HG02840 (cell line): ENCODE measurements around the gene PLA2G5.
"Not testable (repeated sequence)": the region's sequence is repeated elsewhere in the genome, so short reads cannot be mapped to it uniquely, and the experiment has no call there.

Source experiments
- ATAC-seq: cut with Tn5 transposase; IDR thresholded peaks from one replicate; pipeline ENCODE4 v1.9.1; 2021; ENCODE audit warnings: mild to moderate bottlenecking, moderate library complexity, moderate number of reproducible peaks; ENCODE audit not compliant: unreplicated experiment, low FRiP score

Gene PLA2G5, protein sequence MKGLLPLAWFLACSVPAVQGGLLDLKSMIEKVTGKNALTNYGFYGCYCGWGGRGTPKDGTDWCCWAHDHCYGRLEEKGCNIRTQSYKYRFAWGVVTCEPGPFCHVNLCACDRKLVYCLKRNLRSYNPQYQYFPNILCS

DNA sequence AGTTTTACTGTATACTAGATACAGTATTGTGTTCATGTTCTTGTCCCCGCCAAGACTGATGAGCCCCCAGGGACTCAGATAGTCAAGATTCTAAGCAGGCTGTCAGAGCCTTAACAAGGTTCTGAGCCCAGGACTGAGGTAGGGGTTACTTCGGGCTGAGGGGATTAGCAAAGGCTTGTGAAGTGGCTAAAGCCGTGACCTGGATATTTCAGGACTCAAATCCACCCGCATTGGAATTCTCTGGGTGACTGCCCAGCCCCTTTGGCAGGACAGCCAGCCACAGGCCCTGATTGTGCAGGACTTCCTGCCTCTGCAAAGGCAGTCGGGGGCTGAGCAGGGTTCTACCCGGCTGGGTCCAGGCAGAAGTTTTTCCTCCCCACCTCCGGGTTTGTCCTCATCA is at the start of gene PLA2G5:
TSS of gene PLA2G5 (plus strand) at position 321 of the 400 bp plus-strand sequence. CDS start 14,637 bp downstream, outside the sequence.
- ATAC-seq, result no peak

DNA sequence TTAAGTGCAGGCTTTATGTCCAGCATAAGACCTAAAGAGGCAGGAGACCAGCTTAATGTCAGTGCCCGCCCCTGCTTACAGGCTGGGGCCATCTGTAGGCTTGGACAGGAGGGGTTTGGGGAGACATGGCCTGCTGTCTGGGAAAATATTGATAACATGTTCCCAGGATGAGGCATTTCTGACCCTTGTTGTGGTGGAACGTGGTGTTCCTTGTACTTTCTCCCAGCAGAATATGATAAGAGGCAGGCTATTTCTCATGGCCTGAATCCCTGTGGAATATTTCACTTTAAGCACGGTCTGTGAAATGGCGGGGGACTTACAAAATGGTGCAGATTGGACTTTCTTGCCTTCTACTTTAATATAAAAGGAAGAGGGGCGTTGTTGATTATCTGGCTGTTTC is 41.9 kb upstream of the PLA2G5 start:
- no peak for ATAC-seq

DNA sequence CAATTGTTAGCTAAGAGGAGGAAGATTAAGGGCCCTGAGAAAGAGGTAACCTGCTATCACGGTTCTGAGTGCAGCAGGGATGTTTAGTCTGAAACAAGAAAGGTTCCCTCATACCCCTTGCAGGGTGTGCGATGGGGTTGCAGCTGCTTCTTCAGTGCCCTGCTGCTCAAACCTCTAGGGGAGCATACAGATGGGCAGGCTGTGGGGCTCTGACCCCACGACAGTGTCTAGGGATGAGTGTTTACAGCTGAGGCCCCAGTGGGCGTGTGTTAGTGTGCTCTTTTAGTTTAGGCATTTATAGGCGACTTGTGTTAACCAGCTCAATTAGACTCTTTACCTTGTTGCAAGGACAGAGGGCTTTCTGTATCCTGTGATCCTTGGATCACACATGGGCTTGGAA is 41.3 kb upstream of the PLA2G5 start:
- ATAC-seq, result no peak

DNA sequence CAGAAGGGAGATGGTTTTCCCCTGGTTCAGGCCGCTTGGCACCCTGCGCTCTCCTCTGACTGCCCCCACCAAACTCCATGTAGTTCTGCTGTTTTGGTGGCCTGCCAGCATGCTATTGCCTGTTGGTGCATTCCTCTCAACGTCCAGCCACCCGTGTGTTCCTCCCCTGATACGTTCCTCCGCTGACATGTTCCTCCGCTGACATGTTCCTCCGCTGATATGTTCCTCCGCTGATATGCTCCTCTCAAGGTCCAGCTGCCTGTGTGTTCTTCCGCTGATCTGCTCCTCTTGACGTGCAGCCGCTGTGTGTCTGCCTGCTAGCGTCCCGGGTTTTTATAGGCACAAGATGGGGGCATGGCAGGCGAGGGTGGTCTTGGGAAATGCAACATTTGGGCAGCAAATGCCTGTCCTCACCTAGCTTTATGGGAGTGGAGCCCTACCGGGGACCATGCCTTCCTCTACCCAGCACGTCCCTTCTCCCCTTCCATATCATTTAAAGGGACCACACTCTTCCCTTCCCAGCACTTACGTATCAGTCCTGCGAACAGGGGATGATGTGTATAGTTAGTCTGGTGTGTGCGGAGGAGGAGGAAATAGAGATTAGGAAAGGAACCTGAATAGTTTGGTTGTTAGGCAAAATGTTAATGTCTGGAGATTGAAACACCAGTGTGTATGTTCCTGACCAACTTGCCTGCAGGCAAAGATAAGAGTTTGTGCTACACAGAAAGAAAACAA is 40.6 kb upstream of the PLA2G5 start:
- ATAC-seq, result no peak

DNA sequence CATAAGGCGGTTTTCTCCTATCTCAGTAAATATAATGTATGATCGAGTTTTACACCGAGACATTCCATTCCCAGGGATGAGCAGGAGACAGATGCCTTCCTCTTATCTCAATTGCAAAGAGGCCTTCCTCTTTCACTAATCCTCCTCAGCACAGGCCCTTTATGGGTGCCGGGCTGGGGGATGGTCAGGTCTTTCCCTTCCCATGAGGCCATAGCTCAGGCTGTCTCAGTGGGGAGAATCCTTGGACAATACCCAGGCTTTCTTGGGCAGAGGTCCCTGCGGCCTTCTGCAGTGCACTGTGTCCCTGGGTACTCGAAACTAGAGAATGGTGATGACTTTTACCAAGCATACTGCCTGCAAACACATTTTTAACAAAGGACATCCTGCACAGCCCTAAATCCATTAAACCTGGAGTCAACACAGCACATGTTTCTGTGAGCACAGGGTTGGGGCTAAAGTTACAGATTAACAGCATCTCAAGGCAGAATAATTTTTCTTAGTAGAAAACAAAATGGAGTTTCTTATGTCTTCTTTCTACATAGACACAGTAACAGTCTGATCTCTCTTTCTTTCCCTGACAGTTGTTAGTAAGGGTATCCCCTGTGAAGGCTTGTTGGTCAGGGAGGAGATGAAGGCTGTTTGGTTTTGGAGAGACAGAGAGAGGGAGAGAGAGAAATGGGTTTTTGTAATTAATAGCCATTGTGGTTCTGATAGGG is 39.4 kb upstream of the PLA2G5 start:
- not testable (repeated sequence) for ATAC-seq

DNA sequence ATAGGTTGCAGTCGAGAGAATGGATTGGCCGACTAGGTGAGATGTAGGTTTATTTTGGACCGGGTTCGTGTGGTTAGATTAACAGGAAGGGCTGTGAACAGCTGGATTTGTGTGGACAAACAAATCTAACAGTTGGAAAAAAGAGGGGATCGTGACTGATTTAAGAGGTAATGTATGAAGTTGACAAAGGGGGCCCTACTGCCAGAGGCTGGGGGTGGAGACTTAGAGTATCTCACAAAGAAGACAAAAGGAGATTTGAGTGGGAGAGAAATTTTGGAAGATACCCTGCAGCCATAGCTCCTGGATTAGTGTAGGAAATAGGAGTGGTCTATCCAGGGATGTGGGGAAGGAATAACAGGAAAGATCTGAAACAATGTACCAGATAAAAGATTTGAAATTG is 38.8 kb upstream of the PLA2G5 start:
- ATAC-seq, result no peak

DNA sequence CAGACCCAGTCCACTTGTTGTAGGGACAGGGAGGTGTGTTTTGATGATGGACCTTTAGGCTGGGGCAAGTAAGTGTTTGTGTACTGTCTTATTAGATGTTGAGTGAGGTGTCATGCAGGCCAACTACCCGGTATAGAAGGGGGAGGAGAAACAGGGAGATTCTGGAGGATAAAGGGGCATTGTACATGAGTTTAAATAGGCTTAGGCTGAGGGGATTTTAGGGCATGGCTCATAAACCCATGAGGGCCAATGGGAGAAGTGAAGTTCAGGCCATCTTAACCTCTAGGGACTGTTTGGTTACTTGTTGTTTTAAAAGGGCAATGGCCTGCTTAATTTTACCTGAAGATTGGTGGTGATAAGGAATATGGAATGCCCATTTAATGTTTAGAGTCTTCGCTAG is 38.2 kb upstream of the PLA2G5 start:
- ATAC-seq, result no peak

DNA sequence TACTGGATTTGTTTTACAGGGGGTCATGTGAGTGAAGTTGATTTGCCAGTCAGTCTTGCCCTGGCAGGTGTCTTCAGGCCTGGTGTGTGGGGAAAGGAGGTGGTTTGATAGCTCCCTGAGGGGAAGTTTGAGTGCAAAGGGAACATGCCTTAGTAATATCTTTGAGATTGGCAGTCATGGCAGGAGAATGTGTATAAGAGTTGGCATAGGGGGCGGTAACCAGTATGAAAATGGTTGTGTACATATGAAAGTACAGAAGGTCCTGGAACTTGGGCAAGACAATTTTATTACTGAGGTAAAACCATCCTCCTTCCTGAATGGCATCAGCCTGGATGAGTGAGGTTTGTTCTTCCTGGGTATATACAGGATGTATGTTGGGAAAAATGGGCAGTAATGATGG is 37.6 kb upstream of the PLA2G5 start:
- no peak for ATAC-seq

DNA sequence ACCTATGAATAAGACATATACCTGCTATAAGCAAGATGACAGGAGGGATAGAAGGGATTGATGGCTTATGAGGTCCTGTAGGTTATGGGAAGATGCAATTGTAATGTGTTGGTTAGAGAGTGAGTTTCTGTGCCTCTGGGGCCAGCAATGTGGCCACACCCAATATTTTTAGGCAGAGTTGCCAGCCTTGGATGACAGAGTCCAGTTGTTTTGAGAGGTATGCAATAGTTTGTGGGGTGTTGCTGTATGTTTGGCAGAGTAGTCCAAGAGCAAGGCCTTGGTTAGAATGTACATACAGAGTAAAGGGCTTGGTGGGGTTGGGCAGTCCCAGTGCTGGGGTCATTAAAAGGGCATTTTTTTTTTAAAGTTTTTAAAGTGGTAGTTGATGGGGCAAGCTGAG is 36.6 kb upstream of the PLA2G5 start:
- no peak for ATAC-seq

DNA sequence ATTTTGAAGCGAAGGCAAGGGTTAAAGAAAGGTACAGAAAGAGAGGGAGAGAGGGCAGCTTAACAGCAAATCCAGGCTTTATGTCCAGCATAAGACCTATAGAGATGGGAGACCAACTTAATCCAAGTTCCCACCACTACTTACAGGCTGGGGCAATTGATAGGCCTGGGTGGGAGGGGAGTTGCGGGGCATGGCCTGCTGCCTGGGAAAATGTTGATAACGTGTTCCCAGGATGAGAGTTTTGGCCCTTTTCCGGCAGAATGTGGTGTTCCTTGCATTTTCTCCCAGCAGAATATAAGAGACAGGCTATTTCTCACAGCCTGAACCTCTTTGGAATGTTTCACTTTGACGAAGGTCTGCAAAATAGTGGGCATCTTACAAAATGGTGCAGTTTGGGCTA is 34.9 kb upstream of the PLA2G5 start:
- ATAC-seq, result no peak

DNA sequence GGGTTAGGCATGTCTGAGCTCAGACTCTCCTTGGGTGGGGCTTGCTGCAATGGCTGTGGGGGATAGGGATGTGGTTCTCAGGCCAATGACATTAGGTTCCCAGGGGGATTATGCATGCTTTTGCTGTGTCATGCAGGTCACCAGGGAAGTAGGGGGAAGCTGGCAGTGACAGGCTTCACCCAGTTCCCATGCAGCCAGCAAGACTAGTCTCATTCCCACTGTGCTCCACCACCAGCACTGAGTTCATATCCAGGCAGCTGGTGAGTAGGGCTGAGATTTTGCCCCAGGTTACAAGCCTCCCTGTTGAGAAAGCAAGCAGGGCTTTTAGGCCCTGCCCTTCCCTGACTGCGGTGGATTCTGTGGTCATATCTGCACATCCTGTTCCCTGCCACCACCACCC is 32.1 kb upstream of the PLA2G5 start:
- no peak for ATAC-seq

DNA sequence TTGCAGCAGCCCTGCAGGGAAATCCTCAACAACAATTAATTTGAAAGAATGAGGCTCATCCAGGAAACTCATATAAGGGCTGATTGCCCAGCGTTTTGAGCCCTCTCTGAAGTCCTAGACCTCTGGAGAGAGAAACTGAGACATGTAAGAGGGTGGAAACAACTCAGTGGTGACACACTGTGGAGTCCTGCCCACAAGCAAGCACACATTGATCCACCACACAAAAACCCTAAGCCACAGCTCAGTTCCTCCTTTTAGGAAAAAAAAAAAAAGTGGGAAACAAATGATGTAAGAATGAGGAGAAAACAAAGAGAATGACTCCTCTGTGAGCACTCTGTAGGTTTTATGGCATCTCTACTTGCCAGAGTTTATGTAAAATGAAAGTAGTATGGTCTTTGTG is 22.9 kb upstream of the PLA2G5 start:
- no peak for ATAC-seq

DNA sequence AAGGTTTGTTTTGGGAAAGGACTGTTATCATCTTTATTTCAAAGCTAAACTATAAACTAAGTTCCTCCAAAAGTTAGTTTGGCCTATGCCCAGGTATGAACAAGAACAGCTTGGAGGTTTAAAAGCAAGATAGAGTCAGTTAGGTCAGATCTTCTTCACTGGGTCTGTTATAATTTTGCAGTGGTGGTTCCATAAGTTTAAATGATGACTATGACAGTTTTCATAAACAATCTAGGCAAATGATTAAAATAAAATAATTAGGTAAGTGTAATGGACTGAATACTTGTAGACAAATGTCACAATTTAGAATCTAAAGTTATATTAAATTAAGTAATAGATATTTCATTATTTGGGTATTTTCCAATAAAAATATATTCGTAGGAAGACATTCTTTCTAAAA is 21.4 kb upstream of the PLA2G5 start:
- no peak for ATAC-seq

DNA sequence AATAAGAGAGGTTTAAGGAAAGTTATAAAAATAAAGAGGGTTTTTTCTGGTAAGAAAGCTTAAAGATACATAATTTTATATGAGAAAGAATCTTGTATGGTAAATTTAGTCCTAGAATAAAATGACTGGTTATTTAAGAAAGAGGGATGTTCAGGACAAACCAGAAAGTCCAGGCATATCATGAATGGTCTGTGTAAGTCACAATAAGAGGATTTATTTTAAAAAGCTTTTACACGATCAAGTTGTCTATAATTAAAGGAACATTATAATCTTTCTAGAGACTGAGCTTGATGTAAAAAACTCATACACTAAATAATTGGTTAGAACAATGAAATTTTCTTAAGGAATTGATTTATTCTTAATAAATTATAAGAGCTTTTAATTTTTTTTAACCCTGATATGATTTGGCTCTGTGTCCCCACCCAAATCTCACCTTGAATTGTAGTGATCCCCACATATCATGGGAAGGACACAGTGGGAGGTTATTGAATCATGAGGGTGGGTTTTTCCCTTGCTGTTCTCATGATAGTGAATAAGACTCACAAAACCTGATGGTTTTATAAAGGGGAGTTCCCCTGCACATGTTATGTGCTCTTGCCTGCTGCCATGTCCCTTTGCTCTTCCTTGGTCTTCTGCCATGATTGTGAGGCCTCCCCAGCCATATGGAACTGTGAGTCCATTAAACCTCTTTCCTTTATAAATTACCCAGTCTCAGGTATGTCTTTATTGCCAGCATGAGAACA is 20.8 kb upstream of the PLA2G5 start:
- ATAC-seq, result not testable (repeated sequence)

DNA sequence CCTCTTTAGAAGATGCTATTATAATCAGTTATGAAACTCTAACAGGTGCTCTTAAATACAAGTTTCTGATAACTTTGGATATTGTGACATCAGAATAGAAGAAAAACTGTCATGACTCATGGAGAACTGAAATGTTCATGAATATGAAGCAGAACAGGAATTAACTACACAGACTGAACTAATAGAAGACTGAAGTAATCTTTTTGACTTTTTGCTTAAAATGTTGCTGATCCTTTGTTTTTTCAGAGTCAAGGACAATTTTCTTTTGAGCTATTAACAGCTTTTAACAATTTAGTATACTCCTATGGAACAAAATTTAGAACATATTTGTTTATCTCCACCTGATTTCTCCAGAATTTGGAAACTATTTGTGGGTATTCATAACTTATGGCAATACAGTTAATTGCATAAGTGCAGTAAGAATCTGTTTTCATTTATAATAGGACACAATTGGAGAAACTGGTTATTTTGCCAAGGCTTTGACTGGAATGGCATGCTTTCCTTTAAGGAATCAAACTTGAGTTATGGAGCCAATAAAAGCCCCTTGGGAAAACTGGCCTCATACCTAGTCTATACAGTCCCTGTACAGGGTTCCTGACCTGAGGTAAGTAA is 18.7 kb upstream of the PLA2G5 start:
- no peak for ATAC-seq

DNA sequence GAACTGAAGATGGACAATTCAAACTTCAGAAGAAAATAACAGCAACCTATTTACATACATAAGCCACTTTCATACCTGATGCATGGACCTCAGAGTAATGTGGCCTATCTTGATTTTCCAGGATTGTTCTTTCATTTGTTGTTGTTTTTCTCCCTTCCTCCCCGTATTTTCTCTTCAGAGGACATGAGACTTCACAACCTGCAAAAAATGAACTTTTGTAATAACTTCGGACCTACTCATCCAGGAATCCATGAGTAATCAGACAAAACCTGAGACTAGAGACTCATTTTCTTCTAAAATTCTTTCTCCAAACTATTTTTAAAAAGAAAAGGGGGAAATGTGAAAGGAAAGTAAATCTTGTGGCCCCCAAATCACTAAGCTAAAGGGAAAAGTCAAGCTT is 17.6 kb upstream of the PLA2G5 start:
- ATAC-seq, result no peak

DNA sequence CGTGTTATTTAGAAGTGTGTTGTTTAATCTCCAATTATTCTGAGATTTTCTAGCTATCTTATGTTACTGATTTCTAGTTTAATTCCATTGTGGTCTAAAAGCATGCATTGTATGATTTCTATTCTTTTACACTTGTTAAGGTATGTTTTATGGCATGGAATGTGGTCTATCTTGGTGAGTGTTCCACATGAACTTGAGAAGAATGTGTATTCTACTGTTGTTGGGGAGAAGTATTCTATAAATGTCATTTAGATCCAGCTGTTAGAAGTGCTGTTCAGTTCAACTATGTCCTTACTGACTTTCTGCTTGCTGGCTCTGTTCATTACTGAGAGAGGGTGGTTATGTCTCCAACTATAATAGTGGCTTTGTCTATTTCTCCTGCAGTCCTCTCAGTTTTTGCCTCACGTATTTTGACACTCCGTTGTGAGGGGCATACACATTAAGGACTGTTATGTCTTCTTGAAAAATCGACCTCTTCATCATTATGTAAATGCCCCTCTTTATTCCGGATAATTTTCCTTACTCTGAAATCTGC is 12.0 kb upstream of the PLA2G5 start:
- ATAC-seq, result no peak

DNA sequence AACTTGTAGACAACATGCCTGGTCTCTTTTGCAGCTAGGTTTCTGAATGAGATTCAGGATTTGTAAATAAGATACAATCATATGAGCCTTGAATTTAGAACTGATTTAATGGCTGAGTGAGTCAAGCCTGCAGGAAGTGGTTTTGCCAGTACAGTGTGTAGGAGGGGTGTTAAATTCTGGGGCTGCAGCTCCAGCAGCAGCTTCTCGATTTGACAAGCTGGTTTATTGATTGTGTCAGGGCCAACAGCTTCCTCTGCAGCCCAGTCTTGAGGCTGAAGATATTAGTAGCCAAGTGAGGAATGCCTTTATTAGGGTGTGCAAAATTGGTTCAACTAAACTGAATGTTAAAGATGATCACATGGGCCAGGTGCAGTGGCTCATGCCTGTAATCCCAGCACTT is 11.5 kb upstream of the PLA2G5 start:
- no peak for ATAC-seq

DNA sequence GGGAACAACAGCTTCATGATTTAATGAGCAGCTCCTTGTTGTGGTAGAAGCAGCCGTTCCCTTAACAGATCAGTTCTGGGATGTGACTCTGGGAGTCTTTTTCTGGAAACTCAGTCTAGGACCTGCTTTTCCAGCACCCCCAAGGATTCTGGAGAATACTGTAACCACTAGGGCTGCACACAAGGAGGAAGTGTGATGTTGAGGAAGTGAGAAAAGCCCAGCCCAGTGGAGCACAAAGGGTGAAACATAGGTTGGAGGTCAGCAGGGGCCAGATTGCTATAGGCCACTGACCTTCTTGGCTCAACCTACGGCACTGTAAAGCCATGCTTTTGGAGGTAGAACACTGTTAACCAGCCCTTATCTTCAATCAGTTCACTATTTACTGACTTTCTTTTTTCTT is 10.1 kb upstream of the PLA2G5 start:
- no peak for ATAC-seq

DNA sequence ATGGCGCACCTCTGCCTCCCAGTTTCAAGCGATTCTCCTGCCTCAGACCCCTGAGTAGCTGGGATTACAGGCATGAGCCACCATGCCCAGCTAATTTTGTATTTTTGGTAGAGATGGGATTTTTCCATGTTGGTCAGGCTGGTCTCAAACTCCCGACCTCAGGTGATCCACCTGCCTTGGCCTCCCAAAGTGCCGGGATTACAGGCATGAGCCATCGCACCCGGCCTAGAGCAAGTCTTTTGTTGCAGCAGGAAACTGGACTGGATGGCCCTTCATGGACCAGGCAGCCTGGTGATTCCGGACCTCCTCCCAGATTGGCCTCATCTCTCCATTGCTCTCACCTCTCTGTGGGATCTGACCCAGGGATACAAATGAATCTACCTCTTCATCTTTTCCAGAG is 9.2 kb upstream of the PLA2G5 start:
- not testable (repeated sequence) for ATAC-seq

DNA sequence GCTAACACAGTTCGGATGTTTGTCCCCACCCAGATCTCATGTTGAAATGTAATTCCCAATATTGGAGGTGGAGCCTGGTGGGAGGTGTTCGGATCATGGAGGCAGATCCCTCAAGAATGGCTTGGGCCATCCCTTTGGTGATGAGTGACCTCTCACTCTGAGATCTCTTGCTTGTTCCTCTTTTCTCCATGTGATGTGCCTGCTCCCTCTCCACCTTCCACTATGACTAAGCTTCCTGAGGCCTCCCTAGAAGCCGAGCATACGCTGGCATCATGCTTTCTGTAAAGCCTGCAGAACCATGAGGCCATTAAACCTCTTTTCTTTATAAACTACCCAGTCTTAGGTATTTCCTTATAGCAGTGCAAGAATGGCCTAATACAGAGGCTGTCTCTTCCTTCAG is 8.1 kb upstream of the PLA2G5 start:
- no peak for ATAC-seq
